IgD-negative memory B cell (primary cell): Measurements from ENCODE around the gene FADS1. TPM values are rescaled to one million over a fixed set of nuclear protein-coding genes. Genes with fewer than 3 reads are reported as not detected.
A peak's percentile ranks its signal among the peaks of the same experiment; 100 is the strongest.

Experiments
- H3K27ac Mint-ChIP-seq, 3 donors: one replicate each; pipeline ENCODE4 v1.8.0; 2020 to 2022; ENCODE audit warnings: mild to moderate bottlenecking in 3 of 3, mixed read lengths in 3 of 3, moderate library complexity in 1 of 3
- H3K27me3 Mint-ChIP-seq: one replicate; pipeline ENCODE4 v1.8.0; 2021; ENCODE audit warnings: mixed read lengths
- H3K36me3 Mint-ChIP-seq: one replicate; pipeline ENCODE4 v1.8.0; 2020; ENCODE audit warnings: mild to moderate bottlenecking, mixed read lengths
- H3K4me1 Mint-ChIP-seq, 3 donors: one replicate each; pipeline ENCODE4 v1.8.0; 2020 to 2022; ENCODE audit warnings: mixed read lengths in 3 of 3, mild to moderate bottlenecking in 1 of 3
- H3K4me3 Mint-ChIP-seq, 4 donors: one replicate each; pipeline ENCODE4 v1.8.0; 2020 to 2022; ENCODE audit warnings: mild to moderate bottlenecking in 4 of 4, mixed read lengths in 4 of 4, moderate library complexity in 3 of 4
- H3K9me3 Mint-ChIP-seq, 3 donors: one replicate each; pipeline ENCODE4 v1.8.0; 2020 to 2021; ENCODE audit warnings: mixed read lengths in 3 of 3, mild to moderate bottlenecking in 1 of 3
- polyA plus RNA-seq: library from polyadenylated mRNA; unstranded; fragments of 300-500 nt; fragmentation: Illumina TruSeq; gene quantifications from one replicate; pipeline ENCODE4 v1.2.3, GENCODE V29; 2021

Gene FADS1
- polyA plus RNA-seq, 1 donor from 2014 or later = 1.6 TPM

GRCh38 chr11:61851900-61852295 lies 35.1 kb upstream of the FADS1 start:
- Mint-ChIP-seq H3K9me3 (no peaks in the 10 kb centered on the region), H3K27me3 (no peaks in the 10 kb centered on the region), H3K4me3 (no peak overlapping the region), H3K4me1 (peaks cover 0 to 1% (median 0%) of the 10 kb centered on the region in 3 donors), H3K27ac (no peak overlapping the region), H3K36me3 (no peaks in the 10 kb centered on the region)

DNA sequence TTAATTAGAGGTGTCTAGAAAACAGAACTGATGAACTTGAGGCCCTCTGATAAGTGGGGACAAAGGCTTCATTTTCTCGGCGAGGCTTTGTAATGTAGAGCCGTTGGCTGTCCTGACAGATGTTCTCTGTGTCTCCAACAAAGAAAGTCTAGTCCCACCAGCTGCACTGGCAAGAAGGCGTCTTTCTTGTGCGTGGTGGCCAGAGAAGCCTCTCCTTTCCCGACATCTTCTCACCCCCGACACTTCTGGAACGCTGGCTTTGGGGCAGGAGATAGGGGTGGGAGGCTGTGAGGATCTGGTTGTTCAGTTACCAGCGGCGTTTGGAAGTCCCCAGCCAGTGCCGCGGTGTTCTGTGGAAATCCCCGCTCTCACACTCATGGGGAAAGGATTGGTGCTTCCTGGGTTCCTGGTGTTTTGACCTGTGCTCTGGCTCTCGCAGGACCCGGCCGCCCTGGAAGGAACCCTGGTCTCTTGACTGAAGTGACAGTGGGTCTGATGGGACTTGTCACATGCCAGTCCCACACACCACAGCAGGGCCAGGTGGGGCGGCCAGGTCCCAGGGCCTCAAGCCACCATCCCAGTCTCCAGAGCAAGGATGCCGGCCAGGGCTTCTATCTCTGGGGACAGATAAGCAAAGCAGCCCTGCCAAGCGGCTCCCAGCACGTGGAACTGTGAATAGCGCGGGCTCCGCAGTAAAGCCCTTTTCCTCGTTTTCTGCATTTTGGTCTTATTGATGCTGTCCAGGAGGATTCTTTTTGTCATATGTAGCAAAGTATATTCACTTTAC lies 34.5 kb upstream of the FADS1 start:
- H3K27ac Mint-ChIP-seq = no peak overlapping the region
- H3K36me3 Mint-ChIP-seq = no peaks in the 10 kb centered on the region
- H3K27me3 Mint-ChIP-seq = no peaks in the 10 kb centered on the region
- H3K4me1 Mint-ChIP-seq = peaks cover 0 to 1% (median 0%) of the 10 kb centered on the region in 3 donors
- H3K9me3 Mint-ChIP-seq = no peaks in the 10 kb centered on the region
- H3K4me3 Mint-ChIP-seq = no peak overlapping the region

DNA sequence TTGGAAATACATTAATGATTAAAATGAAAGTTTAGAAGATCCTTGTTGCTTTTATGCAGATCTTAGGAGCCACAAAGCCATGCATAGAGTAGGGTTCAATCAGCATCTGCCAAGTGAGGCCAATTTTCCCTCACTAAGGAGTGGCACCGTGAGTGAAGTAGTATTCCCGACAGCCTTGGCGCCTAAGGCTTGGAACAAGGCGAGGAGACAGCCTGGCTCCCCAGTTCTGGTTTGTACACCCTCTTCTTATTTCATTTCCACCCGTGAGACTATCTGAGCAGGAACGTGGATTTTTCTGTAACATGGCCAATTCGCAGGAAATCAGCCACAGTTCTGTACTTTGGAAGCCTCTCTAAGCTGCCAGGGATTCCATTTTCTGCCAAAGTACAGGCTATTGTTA lies 33.9 kb upstream of the FADS1 start:
- Mint-ChIP-seq H3K36me3 (no peaks in the 10 kb centered on the region), H3K4me3 (no peak overlapping the region), H3K27ac (no peak overlapping the region), H3K27me3 (no peaks in the 10 kb centered on the region), H3K9me3 (no peaks in the 10 kb centered on the region), H3K4me1 (peaks cover 0 to 1% (median 0%) of the 10 kb centered on the region in 3 donors)

DNA sequence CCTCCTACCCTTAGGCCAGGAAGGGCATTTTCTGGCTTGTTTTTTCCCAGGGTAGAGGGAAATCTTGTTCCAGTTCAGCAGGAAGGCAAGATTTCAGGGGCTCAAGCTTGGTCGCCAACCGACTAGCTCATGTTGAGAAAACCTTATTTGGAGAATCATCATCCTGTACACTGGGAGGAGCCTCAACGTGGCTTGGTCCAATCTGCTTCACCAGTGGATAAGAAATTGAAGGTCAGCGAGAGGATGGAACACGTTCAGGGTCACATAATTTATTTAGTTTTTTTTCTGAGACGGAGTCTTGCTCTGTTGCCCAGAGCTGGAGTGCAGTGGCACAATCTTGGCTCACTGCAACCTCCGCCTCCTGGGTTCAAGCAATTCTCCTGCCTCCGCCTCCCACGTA lies 31.8 kb upstream of the FADS1 start:
- Mint-ChIP-seq H3K36me3 (no peaks in the 10 kb centered on the region), H3K27ac (no peak overlapping the region), H3K9me3 (no peaks in the 10 kb centered on the region), H3K4me1 (peaks cover 0 to 1% (median 0%) of the 10 kb centered on the region in 3 donors), H3K27me3 (no peaks in the 10 kb centered on the region), H3K4me3 (no peak overlapping the region)

DNA sequence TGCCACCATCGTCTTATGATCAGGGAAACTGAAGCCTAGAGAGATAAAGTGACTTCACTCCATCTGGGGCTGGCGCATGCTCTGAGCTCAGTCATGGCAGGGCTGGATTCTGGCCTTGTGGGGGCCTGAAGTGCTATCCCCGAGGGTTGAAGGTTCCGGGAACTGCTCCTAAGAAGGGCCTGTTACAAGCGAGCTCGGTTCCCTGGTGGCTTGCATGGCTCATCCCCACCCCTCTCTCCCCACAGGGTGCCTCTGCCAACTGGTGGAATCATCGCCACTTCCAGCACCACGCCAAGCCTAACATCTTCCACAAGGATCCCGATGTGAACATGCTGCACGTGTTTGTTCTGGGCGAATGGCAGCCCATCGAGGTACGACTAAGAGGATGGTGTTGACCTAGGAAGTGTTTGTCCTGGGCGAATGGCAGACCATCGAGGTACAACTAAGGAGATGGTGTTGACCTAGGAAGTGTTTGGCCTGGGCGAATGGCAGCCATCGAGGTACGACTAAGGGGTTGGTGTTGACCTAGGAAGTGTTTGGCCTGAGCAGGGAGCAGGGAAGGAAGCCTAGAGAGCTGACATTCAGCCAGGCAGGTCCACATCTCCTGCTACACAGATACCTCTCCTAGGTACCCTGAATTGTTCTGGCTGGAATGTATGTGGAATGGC lies 31.2 kb upstream of the FADS1 start:
- Mint-ChIP-seq H3K9me3 (no peaks in the 10 kb centered on the region), H3K27ac (no peak overlapping the region)

DNA sequence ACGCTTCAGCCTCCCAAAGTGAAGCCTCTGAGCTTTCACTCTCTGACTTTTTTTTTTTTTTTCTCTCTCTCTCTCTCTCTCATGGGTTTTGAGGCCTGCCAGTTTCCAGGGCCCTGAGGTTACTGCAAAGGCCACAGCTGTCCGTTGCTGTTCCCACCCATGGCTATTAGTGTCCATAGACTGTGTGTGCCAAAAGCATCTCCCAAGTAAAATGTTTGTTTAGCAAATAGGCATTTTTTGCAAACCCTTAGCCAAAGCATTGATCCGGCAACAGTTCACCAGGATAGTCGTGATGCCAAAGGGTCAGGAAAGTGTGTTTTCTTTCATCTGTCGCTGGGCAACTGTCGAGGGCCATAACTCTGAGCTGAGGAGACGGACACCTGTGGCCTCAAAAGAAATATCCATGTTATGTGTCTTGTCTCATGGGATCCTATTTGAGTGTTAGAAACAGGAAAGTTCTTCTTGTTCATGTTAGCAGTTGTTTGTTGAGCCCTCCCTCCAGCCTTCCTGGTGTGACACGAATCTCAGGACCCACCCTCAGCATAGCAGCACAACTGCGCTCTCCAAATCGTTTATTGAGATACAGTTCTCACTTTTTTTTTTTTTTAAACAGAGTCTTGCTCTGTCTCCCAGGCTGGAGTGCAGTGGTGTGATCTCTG lies 29.7 kb upstream of the FADS1 start:
- Mint-ChIP-seq H3K4me3 (peak overlapping the region in 1 of 4 donors; percentile 39), H3K4me1 (peaks cover 0 to 1% (median 0%) of the 10 kb centered on the region in 3 donors), H3K27me3 (no peaks in the 10 kb centered on the region), H3K36me3 (no peaks in the 10 kb centered on the region), H3K9me3 (no peaks in the 10 kb centered on the region), H3K27ac (no peak overlapping the region)

More for the DNA sequence above, 31.2 kb upstream of the FADS1 start:
- Mint-ChIP-seq H3K27me3 (no peaks in the 10 kb centered on the region), H3K4me1 (peaks cover 0 to 1% (median 0%) of the 10 kb centered on the region in 3 donors), H3K4me3 (no peak overlapping the region), H3K36me3 (no peaks in the 10 kb centered on the region)

- H3K27me3 Mint-ChIP-seq = no peaks in the 10 kb centered on the region
- H3K27ac Mint-ChIP-seq = no peak overlapping the region
- H3K9me3 Mint-ChIP-seq = peaks cover 0 to 1% (median 0%) of the 10 kb centered on the region in 3 donors
- no peaks in the 10 kb centered on the region for H3K36me3 Mint-ChIP-seq
- peak overlapping the region in 1 of 4 donors; percentile 63 for H3K4me3 Mint-ChIP-seq
- H3K4me1 Mint-ChIP-seq = peaks cover 0 to 1% (median 0%) of the 10 kb centered on the region in 3 donors
Observed at GRCh38 chr11:61844909-61845565, 28.2 kb upstream of the FADS1 start.

DNA sequence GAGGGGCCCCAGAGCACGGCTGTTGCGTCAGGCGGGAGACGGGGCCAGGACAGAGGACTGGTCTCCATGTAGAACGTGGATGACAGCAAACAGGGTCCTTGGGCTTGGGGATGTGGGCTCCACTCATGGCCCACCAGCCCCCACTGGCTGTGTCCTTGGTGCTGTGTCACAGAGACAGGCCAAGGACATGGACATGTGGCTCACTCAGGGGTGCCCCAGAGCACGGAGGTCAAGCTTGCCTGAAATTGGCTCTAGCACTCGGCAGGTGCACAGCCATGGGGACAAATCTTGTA lies 25.7 kb upstream of the FADS1 start:
- no peak overlapping the region for H3K4me3 Mint-ChIP-seq
- no peaks in the 10 kb centered on the region for H3K36me3 Mint-ChIP-seq
- H3K27me3 Mint-ChIP-seq = no peaks in the 10 kb centered on the region
- H3K27ac Mint-ChIP-seq = no peak overlapping the region
- no peaks in the 10 kb centered on the region for H3K4me1 Mint-ChIP-seq
- H3K9me3 Mint-ChIP-seq = peaks cover 0 to 1% (median 0%) of the 10 kb centered on the region in 3 donors

DNA sequence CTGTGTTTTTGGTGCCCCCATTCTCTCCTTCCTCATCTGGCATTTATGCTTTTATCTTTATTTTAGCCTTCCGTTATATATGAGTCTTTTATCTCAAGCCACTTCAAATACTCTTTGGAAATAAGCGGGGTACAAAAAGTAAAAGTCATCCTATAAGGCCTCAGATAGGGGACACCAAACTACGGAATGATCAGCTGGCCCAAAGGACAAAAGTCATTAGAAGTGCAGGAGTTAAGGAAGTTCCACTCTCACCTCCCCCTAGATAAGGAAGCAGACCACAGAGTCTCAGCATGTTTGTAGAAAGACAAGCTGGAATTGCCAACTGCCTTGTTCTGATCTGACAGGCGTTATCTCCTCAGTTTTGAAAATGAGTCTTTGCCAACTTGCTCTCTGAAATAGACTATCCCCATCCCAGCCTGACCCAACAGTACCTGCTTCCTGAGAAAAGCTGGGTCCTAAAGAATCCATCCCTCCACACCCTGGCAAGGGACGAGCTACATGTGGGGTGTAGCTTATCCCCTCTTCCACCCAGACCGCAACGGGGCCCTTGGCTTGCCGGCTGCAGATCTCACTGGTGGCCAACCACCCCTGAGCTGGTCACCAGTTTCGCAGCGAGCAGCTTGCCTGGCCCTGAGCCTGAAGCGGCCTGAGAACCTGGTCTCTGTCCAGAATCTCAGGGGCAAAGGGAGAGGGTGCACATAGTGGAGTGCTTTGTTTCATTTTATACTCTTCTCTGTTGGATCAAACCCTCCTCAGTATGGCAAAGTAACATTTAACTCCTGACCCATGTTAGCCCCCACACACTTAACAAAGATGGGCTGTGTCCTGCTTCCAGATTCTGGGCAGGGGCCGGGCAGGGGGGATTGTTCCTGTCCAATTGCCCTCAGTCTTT lies 25.1 kb upstream of the FADS1 start:
- no peaks in the 10 kb centered on the region for H3K4me1 Mint-ChIP-seq
- H3K9me3 Mint-ChIP-seq = peaks cover 0 to 1% (median 0%) of the 10 kb centered on the region in 3 donors
- no peak overlapping the region for H3K27ac Mint-ChIP-seq
- H3K4me3 Mint-ChIP-seq = no peak overlapping the region
- H3K27me3 Mint-ChIP-seq = no peaks in the 10 kb centered on the region
- no peaks in the 10 kb centered on the region for H3K36me3 Mint-ChIP-seq

- Mint-ChIP-seq H3K4me1 (peaks cover 2 to 6% (median 4%) of the 10 kb centered on the region in 3 donors), H3K9me3 (peaks cover 0 to 1% (median 0%) of the 10 kb centered on the region in 3 donors), H3K4me3 (no peak overlapping the region), H3K27me3 (no peaks in the 10 kb centered on the region), H3K27ac (no peak overlapping the region), H3K36me3 (peaks cover 2% of the 10 kb centered on the region)
Observed at GRCh38 chr11:61840371-61840770, 23.6 kb upstream of the FADS1 start.

DNA sequence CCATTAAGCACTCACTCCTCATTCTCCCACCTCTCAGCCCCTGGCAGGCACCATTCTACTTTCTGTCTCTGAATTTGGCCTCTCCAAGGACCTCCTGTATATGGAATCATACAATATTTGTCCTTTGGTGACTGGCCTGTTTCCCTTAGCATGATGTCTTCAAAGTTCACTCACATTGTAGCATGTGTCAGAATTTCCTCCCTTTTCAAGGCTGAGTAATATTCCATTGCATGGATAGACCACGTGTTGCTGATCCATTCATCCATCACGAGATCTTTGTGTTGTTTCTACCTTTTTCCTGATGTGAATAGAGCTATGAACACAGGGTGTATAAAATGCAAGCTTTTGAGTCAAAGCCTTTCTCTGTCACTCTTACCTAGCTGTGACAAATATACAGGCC lies 22.9 kb upstream of the FADS1 start:
- H3K4me1 Mint-ChIP-seq = peaks cover 4 to 9% (median 5%) of the 10 kb centered on the region in 3 donors
- H3K27ac Mint-ChIP-seq = no peak overlapping the region
- H3K4me3 Mint-ChIP-seq = no peak overlapping the region
- H3K9me3 Mint-ChIP-seq = peaks cover 0 to 1% (median 0%) of the 10 kb centered on the region in 3 donors
- H3K27me3 Mint-ChIP-seq = no peaks in the 10 kb centered on the region
- H3K36me3 Mint-ChIP-seq = peaks cover 2% of the 10 kb centered on the region

DNA sequence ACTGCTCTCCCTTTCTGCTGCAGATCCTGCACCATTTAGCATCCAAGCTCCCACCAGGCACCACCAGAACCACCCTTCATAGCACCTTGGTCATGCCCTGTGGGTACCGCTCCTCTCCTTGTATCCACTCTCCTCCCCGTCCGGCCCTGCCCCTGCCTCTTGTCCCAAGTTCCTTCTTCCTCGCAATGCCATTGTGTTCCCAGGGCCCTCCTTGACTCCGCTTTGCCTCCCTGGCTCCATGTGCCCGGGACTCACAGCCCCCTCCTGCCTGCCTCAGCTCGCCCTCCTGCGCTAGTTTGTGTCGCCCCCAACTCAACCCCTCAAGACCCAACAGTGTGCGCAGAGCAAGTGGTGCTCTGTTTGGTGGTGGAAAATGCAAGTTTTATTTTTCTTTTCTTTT lies 22.1 kb upstream of the FADS1 start:
- H3K27ac Mint-ChIP-seq = no peak overlapping the region

GRCh38 chr11:61838501-61838900 lies 21.7 kb upstream of the FADS1 start:
- H3K27me3 Mint-ChIP-seq = peaks cover 1% of the 10 kb centered on the region
- H3K36me3 Mint-ChIP-seq = peaks cover 2% of the 10 kb centered on the region
- H3K9me3 Mint-ChIP-seq = peaks cover 0 to 1% (median 0%) of the 10 kb centered on the region in 3 donors
- H3K4me3 Mint-ChIP-seq = no peak overlapping the region
- peaks cover 13 to 16% (median 15%) of the 10 kb centered on the region in 3 donors for H3K4me1 Mint-ChIP-seq
- no peak overlapping the region for H3K27ac Mint-ChIP-seq

More for the DNA sequence above, 22.1 kb upstream of the FADS1 start:
- Mint-ChIP-seq H3K9me3 (peaks cover 0 to 1% (median 0%) of the 10 kb centered on the region in 3 donors), H3K4me3 (no peak overlapping the region), H3K4me1 (peaks cover 9 to 14% (median 12%) of the 10 kb centered on the region in 3 donors), H3K27me3 (no peaks in the 10 kb centered on the region), H3K36me3 (peaks cover 2% of the 10 kb centered on the region)

DNA sequence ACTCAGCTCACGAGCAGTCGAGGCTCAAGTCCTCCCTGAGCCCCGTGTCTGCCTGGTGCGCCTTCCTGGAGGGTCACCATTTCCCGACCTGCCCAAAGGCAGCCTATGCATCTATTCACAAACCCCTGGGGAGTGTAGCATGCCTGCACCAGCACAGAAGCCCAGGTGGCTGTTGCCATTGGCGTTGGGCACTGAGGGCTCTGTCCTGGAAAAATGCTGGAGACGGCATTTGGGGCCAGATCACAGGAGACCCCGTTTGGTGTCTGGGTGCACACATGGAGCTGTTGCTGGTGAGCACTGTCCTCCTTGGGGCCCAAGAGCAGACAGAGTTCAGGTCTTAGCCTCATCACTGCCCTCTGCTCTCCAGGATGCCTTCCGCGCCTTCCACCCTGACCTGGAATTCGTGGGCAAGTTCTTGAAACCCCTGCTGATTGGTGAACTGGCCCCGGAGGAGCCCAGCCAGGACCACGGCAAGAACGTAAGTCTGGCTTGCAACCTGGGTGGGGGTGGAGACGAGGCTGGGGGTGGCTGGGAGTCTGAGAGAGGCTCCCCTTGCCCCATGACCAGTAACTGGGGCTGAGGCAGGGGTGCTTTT lies 20.7 kb upstream of the FADS1 start:
- Mint-ChIP-seq H3K4me3 (no peak overlapping the region), H3K36me3 (peaks cover 2% of the 10 kb centered on the region), H3K9me3 (peaks cover 0 to 1% (median 0%) of the 10 kb centered on the region in 3 donors), H3K4me1 (peaks cover 15 to 17% (median 16%) of the 10 kb centered on the region in 3 donors), H3K27me3 (peaks cover 2% of the 10 kb centered on the region), H3K27ac (no peak overlapping the region)
